ENCODE data around the gene KCNMB4.

DNA sequence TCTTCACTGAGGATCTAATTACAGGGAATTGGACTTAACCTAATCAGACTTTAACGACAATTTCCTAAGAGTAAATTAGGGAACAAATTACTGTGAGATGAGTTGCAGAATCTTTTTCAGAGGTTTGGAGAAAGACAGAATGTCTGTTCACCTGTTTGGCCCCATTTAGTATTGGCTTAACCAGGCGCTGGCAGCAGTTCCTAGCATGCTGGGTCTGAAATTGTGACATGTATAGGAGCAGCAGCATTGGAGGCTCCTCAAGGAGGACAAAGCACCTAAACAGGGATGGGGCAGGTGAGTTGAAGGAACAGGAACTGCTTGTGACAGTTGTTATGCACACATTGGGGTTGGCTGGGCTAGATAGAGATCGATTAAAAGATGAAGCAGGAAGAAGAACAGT lies 51.0 kb downstream of the KCNMB4 start:
- TF ChIP-seq POLR2A (IDR thresholded peaks at IDR 0.05) (no peak), CTCF (IDR thresholded peaks at IDR 0.05) (no peak), POLR2AphosphoS5 (IDR thresholded peaks at IDR 0.05) (no peak), EP300 (IDR thresholded peaks at IDR 0.05) (no peak)
